Breast epithelium (tissue), 4 donors: ENCODE data around the gene ITPKC. TPM values are rescaled to one million over a fixed set of nuclear protein-coding genes. Genes with fewer than 3 reads are reported as not detected.

Source experiments
- DNase-seq, 2 donors: peaks; one replicate each; pipeline ENCODE4 v3.0.0-alpha.2; 2019; ENCODE audit warnings: low spot score in 2 of 2
- H3K27ac ChIP-seq, 2 donors: fragments of 200-600 bp; sonication (generic) in 1 of 2; one replicate each; pipeline ENCODE4 v1.5.1; 2016 to 2019; ENCODE audit warnings: mild to moderate bottlenecking in 1 of 2
- H3K27me3 ChIP-seq, 2 donors: fragments of 200-600 bp; sonication (generic) in 1 of 2; one replicate each; pipeline versions ENCODE4 v1.5.1 to v1.6.0; 2017 to 2019; ENCODE audit warnings: control low read depth in 1 of 2, mild to moderate bottlenecking in 1 of 2
- H3K36me3 ChIP-seq: fragments of 200-600 bp; one replicate; pipeline ENCODE4 v1.5.1; 2019
- H3K4me1 ChIP-seq, 2 donors: fragments of 200-600 bp; sonication (generic); one replicate each; pipeline ENCODE4 v1.5.1; 2016 to 2019; ENCODE audit warnings: control low read depth in 1 of 2
- H3K4me3 ChIP-seq, 3 donors: fragments of 200-600 bp; sonication (generic); 1 replicate in 2 of 3; 2 replicates in 1 of 3; pipeline ENCODE4 v1.5.1; 2016 to 2019; ENCODE audit warnings: mild to moderate bottlenecking in 3 of 3, moderate library complexity in 2 of 3
- H3K9me3 ChIP-seq, 2 donors: fragments of 200-600 bp; sonication (generic) in 1 of 2; one replicate each; pipeline ENCODE4 v1.5.1; 2016 to 2019; ENCODE audit warnings: control low read depth in 1 of 2
- POLR2A ChIP-seq: fragments of 450-650 bp; IDR thresholded peaks from one replicate; pipeline ENCODE4 v1.6.1; 2016; ENCODE audit warnings: antibody characterized with exemption, mild to moderate bottlenecking, moderate library complexity
- POLR2AphosphoS5 ChIP-seq, 3 donors: sonication (generic); formaldehyde crosslinking; IDR thresholded peaks; one replicate each; pipeline ENCODE4 v1.6.1; 2017; ENCODE audit warnings: antibody characterized with exemption in 3 of 3
- intact Hi-C: fragments of 100-400 bp; cut with DNase I; formaldehyde crosslinking; loops from one replicate; pipeline ENCODE4 v1.15.1; 2023; ENCODE audit warnings: low total_unique reads
- total RNA-seq, 3 donors: library from RNA; depleted of rRNA; stranded (reverse); fragments of >200 nt; gene quantifications; one replicate each; pipeline ENCODE4 v1.1.0, GENCODE V29; 2016
- TF ChIP-seq, protein P1 (sequence below), 3 donors: fragments of 450-650 bp; IDR thresholded peaks; one replicate each; pipeline ENCODE4 v1.5.1; 2016 to 2017; ENCODE audit warnings: antibody characterized with exemption in 3 of 3, mild to moderate bottlenecking in 3 of 3, moderate library complexity in 3 of 3

Gene ITPKC
- total RNA-seq, 3 donors from 2014 or later = 41.8 to 71.6 (median 55.1) TPM

DNA sequence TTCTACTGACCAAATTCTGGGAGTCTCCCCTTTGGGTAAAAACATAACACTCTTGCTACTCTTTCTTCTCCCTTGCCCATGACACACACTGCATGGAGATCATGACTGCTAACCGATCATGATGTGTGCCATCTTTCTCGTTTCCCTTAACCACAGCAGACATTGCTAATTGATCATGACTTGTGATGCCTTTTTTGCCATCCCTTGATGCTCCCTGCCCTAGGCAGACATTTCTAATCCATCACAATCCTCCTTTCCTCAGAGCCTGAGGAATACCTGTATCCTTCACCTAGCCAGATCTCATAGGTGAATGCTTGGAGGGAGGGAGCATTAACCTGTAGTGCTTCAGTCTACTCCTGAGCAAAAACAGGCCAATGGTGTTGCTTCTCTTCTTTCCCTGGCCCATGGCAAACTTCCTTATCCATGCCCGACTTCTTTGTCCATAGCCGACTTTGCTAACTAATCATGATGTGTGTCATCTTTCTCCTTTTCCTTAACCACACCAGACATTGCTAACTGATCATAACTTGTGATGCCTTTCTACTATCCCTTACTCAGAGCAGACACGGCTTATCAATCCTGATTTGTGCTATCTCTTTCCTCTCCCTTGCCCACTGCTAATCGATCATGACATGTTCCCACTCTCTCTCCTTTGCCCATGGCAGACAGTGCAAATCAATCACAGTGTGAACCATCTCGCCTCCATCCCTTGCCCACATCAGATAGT lies 44.2 kb upstream of the ITPKC start:
- peaks cover 5% of the 10 kb centered on the region for H3K36me3 ChIP-seq
- TF ChIP-seq POLR2AphosphoS5 (IDR thresholded peaks at IDR 0.05) (no peak), POLR2A (no peak)
- TF ChIP-seq, protein P1, sequence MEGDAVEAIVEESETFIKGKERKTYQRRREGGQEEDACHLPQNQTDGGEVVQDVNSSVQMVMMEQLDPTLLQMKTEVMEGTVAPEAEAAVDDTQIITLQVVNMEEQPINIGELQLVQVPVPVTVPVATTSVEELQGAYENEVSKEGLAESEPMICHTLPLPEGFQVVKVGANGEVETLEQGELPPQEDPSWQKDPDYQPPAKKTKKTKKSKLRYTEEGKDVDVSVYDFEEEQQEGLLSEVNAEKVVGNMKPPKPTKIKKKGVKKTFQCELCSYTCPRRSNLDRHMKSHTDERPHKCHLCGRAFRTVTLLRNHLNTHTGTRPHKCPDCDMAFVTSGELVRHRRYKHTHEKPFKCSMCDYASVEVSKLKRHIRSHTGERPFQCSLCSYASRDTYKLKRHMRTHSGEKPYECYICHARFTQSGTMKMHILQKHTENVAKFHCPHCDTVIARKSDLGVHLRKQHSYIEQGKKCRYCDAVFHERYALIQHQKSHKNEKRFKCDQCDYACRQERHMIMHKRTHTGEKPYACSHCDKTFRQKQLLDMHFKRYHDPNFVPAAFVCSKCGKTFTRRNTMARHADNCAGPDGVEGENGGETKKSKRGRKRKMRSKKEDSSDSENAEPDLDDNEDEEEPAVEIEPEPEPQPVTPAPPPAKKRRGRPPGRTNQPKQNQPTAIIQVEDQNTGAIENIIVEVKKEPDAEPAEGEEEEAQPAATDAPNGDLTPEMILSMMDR (IDR thresholded peaks at IDR 0.05) = no peak
- H3K4me1 ChIP-seq = no peaks in the 10 kb centered on the region
- H3K9me3 ChIP-seq = no peaks in the 10 kb centered on the region
- intact Hi-C loops = no loop called here
- no peak overlapping the region for H3K27ac ChIP-seq
- no peaks in the 10 kb centered on the region for H3K27me3 ChIP-seq
- no peak overlapping the region for H3K4me3 ChIP-seq
- no peak for DNase-seq

DNA sequence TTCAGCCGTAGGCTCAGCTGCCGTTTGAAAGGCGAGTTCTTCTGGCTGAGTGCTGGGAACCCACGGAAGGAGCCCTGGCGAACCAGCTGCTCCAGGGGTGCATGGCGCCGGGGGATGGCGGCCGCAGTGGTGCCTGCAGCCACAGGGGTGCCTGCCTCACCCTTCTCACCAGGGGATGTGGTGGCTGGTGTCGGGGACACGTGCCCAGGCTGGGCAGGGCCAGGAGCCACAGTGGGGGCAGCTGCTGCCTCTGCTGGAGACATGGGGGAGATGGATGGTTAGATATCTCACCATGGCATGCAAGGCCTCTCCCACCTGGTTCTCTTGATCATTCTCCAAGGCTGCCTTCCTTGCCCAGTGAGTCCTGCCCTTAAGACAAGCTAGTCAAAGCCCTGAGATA lies 43.5 kb upstream of the ITPKC start:
- no peak for DNase-seq
- H3K4me1 ChIP-seq = no peaks in the 10 kb centered on the region
- H3K4me3 ChIP-seq = no peak overlapping the region
- no peak overlapping the region for H3K27ac ChIP-seq
- TF ChIP-seq, protein P1 (IDR thresholded peaks at IDR 0.05) = no peak
- TF ChIP-seq POLR2AphosphoS5 (IDR thresholded peaks at IDR 0.05) (no peak), POLR2A (no peak)
- no peaks in the 10 kb centered on the region for H3K27me3 ChIP-seq
- peaks cover 5% of the 10 kb centered on the region for H3K36me3 ChIP-seq
- intact Hi-C loops = no loop called here
- H3K9me3 ChIP-seq = no peaks in the 10 kb centered on the region

DNA sequence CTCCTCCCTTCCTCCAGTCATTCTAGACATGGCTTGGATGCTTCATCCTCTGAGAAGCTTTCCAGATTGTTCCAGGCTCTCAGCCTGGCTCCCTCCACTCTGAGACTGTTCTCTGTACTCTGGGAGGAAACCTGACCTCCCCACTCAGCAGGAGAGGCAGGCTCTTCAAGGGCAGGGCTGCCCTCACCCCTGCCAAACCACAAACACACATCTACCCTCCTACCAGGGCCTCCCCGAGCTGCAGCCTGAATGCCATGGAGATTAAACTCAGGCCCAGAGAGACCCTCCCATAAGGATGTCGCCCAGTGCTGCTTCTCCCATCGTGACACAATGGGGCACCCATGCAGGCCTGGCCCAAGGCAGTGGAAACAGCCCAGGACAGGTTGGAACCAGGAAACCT lies 42.6 kb upstream of the ITPKC start:
- H3K36me3 ChIP-seq = peaks cover 5% of the 10 kb centered on the region
- H3K27me3 ChIP-seq = no peaks in the 10 kb centered on the region
- H3K9me3 ChIP-seq = no peaks in the 10 kb centered on the region
- H3K4me1 ChIP-seq = no peaks in the 10 kb centered on the region
- peak overlapping the region in 1 of 2 donors; percentile 5 for H3K27ac ChIP-seq
- DNase-seq = no peak
- H3K4me3 ChIP-seq = no peak overlapping the region
- intact Hi-C loops = no loop called here
- TF ChIP-seq, protein P1 (IDR thresholded peaks at IDR 0.05) = no peak
- TF ChIP-seq POLR2A (no peak), POLR2AphosphoS5 (IDR thresholded peaks at IDR 0.05) (no peak)

DNA sequence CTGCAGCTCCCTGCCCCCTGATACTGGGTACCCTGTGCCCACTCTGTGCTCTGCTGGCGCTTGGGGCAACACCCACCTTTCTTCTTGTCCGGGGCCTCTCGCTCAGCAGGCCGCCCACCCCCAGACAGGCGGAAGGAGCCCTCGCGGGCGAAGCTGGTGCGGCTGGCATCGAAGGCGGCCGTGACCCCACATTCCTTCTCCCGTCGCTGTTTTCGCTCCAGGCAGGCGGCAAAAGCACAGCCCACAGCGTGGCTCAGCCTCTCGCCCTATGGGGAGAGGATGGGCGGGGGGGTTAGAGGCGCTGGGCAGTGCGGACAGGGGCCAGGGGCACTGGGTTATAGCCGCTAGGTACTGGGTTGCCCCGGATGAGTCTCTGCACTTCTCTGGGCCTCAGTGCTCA lies 39.8 kb upstream of the ITPKC start:
- intact Hi-C loops = no loop called here
- TF ChIP-seq POLR2A = no peak
- TF ChIP-seq, protein P1 (IDR thresholded peaks at IDR 0.05) = no peak
- no peak for TF ChIP-seq POLR2AphosphoS5 (IDR thresholded peaks at IDR 0.05)
- no peak overlapping the region for H3K27ac ChIP-seq
- no peak for DNase-seq
- H3K36me3 ChIP-seq = peaks cover 8% of the 10 kb centered on the region
- H3K9me3 ChIP-seq = no peaks in the 10 kb centered on the region
- no peaks in the 10 kb centered on the region for H3K4me1 ChIP-seq
- H3K27me3 ChIP-seq = no peaks in the 10 kb centered on the region
- H3K4me3 ChIP-seq = no peak overlapping the region

DNA sequence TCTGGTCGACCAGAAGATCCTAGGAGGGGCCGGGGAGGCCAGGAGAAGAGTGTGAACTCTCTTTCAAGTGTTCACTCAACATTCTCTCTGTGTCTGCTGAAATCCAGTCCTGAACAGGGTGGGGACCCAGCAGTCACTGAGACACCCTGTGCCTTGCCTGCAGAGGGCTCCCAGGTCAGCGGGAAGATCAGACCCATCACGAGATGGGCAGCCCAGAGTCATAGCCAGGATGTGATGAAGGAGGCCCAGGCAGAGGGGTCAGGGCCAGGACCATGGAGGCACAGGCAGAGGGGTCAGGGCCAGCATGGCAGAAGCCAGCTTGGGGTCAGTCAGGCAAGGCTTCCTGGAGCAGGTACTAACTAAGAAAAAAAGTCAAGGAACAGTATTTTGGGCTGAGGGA lies 35.9 kb upstream of the ITPKC start:
- TF ChIP-seq POLR2AphosphoS5 (IDR thresholded peaks at IDR 0.05) = no peak
- Histone ChIP-seq H3K4me1 (no peaks in the 10 kb centered on the region), H3K4me3 (no peak overlapping the region), H3K9me3 (no peaks in the 10 kb centered on the region), H3K27ac (no peak overlapping the region), H3K27me3 (no peaks in the 10 kb centered on the region), H3K36me3 (peaks cover 8% of the 10 kb centered on the region)
- intact Hi-C loops = no loop called here
- DNase-seq = no peak
